GM12892 (cell line): ENCODE measurements around the gene BCAR1.

ENCODE experiments used
- POLR2AphosphoS5 ChIP-seq: IDR thresholded peaks from 2 replicates; pipeline ENCODE4 v1.6.1; 2011; ENCODE audit warnings: low read depth, low read length, control low read depth
- TAF1 ChIP-seq: IDR thresholded peaks from 2 replicates; pipeline ENCODE4 v1.6.1; 2011; ENCODE audit warnings: low read depth, mild to moderate bottlenecking, control low read depth, low read length, borderline replicate concordance

DNA sequence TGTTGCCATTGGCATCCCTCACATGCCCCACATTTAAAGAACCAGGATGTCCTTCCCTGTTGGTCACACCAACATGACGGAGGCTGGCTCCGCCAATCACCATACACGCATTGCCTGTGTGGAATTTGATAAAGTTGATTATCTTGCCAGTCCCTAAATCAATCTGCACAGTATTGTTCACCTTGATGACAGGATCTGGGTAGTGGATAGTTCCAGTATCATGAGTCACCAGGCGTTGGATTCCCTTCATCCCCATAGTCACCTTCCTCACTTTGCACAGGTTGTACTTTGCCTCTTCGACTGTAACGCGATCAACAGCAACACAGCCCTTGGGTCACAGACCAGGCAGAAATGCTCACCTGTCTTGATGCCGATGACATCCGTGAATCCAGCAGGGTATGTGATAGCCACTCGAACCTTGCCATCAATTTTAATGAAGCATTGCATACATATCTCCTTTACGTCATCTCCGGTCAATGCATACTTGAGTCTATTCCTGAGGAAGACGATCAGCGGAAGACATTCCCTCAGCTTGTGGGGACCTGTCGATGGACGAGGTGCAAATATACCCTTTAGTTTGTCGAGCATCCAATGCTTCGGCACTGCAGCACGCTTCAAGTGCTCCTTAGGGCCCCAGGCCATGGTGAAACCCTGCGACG lies 58.7 kb downstream of the BCAR1 start:
- TF ChIP-seq POLR2AphosphoS5 (no peak), TAF1 (no peak)
